Measurements from ENCODE around the gene ALDH1A1.

The ALDH1A1 gene

DNA sequence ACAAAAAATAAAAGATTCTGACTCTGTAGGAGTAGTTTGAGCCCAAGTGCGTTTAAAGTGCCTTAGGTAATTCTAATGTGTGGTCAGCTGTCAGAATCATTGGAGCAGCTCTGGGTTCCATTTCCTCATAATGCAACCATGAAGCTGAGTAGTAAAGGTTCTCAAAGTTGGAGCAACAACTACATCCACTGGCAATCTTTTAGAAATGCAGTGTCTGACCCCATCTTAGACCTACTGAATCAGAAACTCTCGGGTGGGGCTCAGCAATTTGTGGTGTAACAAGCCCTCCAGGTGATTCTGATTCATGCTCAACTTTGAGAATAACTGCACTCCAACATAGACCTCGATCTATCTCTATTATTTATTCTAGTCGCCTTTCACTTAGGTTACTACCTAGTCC is 7.6 kb upstream of the ALDH1A1 start:
- H3K9me2 ChIP-seq (replicated peaks; ENCODE audit: insufficient read depth, low read length): no peaks in the 10 kb centered on the region
- no peak overlapping the region for H3K4me2 ChIP-seq (ENCODE audit: low read depth, low read length)
- no peak overlapping the region for H3K4me3 ChIP-seq (ENCODE audit: low read length)
- H3K4me1 ChIP-seq (ENCODE audit: low read length): no peaks in the 10 kb centered on the region
- TF ChIP-seq, protein P1, sequence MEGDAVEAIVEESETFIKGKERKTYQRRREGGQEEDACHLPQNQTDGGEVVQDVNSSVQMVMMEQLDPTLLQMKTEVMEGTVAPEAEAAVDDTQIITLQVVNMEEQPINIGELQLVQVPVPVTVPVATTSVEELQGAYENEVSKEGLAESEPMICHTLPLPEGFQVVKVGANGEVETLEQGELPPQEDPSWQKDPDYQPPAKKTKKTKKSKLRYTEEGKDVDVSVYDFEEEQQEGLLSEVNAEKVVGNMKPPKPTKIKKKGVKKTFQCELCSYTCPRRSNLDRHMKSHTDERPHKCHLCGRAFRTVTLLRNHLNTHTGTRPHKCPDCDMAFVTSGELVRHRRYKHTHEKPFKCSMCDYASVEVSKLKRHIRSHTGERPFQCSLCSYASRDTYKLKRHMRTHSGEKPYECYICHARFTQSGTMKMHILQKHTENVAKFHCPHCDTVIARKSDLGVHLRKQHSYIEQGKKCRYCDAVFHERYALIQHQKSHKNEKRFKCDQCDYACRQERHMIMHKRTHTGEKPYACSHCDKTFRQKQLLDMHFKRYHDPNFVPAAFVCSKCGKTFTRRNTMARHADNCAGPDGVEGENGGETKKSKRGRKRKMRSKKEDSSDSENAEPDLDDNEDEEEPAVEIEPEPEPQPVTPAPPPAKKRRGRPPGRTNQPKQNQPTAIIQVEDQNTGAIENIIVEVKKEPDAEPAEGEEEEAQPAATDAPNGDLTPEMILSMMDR (IDR thresholded peaks at IDR 0.05; ENCODE audit: low read length): no peak
- no peaks in the 10 kb centered on the region for H3F3A ChIP-seq (ENCODE audit: insufficient read depth, low read length)
- H3K9me3 ChIP-seq (replicated peaks; ENCODE audit: insufficient read depth, low read length): no peaks in the 10 kb centered on the region
- H4K20me1 ChIP-seq (ENCODE audit: insufficient read depth, low read length): no peaks in the 10 kb centered on the region
- no peak for DNase-seq
- no peaks in the 10 kb centered on the region for H3K79me2 ChIP-seq (ENCODE audit: low read length)
- no peaks in the 10 kb centered on the region for H3K27me3 ChIP-seq (replicated peaks; ENCODE audit: insufficient read depth, low read length)
- no peak overlapping the region for H2AFZ ChIP-seq (ENCODE audit: low read length)
- no peaks in the 10 kb centered on the region for H3K36me3 ChIP-seq (replicated peaks; ENCODE audit: insufficient read depth, low read length)
- no peak overlapping the region for H3K9ac ChIP-seq (ENCODE audit: low read length)
- H3K27ac ChIP-seq (ENCODE audit: low read length): no peak overlapping the region

DNA sequence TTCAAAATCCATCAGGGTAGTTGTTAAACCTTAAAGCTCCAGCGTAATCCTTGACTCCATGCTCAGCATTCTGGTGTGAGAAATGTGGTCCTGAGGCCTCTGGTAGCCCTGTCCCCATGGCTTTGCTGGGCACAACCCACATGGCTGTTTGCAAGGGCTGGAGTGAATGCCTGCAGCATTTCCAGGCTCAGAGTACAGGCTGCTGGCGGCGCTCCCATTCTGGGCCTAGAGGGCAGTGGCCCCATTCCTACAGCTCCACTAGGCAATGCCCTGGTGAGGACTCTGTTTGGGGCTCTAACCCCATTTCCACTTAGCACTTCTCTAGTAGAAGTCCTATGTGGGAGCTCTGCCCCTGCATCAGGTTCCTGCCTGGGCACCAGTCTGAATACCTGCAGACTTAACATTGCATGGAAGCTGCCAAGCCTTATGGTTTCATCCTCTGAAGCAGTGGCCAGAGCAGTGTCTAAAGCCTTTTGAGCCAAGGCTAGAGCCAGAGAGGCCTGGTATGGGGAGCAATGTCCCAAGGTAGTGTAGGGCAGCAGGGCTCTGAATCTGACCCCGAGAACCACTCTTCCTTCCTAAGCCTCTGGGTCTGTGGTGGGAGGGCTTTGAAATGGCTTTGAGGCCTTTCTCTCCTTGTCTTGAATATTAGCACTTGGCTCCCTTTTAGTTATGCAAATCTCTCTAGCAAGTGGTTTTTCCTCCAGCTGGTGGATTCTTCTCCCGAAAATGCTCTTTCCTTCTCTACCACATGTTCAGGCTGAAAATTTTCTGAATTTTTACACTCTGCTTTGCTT is 5.8 kb upstream of the ALDH1A1 start:
- H3K9me3 ChIP-seq (replicated peaks; ENCODE audit: insufficient read depth, low read length): no peaks in the 10 kb centered on the region
- H3F3A ChIP-seq (ENCODE audit: insufficient read depth, low read length): no peaks in the 10 kb centered on the region
- H3K4me3 ChIP-seq (ENCODE audit: low read length): no peak overlapping the region
- TF ChIP-seq EZH2 (optimal IDR thresholded peaks at IDR 0.05; ENCODE audit: low read depth, low read length) (no peak), EZH2phosphoT487 (IDR thresholded peaks at IDR 0.05; ENCODE audit: low read length) (no peak)
- TF ChIP-seq, protein P1 (IDR thresholded peaks at IDR 0.05; ENCODE audit: low read length): no peak
- no peaks in the 10 kb centered on the region for H3K4me1 ChIP-seq (ENCODE audit: low read length)
- no peaks in the 10 kb centered on the region for H4K20me1 ChIP-seq (ENCODE audit: insufficient read depth, low read length)
- H3K79me2 ChIP-seq (ENCODE audit: low read length): no peaks in the 10 kb centered on the region
- H2AFZ ChIP-seq (ENCODE audit: low read length): no peak overlapping the region
- no peaks in the 10 kb centered on the region for H3K9me2 ChIP-seq (replicated peaks; ENCODE audit: insufficient read depth, low read length)
- DNase-seq: no peak
- H3K9ac ChIP-seq (ENCODE audit: low read length): no peak overlapping the region
- no peak overlapping the region for H3K27ac ChIP-seq (ENCODE audit: low read length)
- H3K4me2 ChIP-seq (ENCODE audit: low read depth, low read length): no peak overlapping the region
- no peaks in the 10 kb centered on the region for H3K36me3 ChIP-seq (replicated peaks; ENCODE audit: insufficient read depth, low read length)
- no peaks in the 10 kb centered on the region for H3K27me3 ChIP-seq (replicated peaks; ENCODE audit: insufficient read depth, low read length)

DNA sequence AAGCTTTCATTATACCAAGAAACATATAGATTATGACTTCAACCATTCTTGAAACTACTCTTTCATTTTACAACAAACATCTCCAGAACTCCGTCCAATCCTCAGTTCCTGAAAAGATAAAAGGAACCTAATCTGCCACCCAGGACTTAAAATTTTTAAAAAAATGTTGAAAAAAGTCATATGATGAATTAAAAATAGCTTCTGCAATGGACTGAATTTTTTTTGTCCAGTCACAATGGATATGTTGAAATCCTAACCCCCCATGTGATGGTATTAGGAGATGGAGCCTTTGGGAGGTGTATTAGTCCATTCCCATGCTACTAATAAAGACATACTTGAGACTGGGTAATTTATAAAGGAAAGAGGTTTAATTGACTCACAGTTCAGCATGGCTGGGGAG is 2.7 kb upstream of the ALDH1A1 start:
- Histone ChIP-seq H3K9me3 (replicated peaks; ENCODE audit: insufficient read depth, low read length) (no peaks in the 10 kb centered on the region), H3K9me2 (replicated peaks; ENCODE audit: insufficient read depth, low read length) (no peaks in the 10 kb centered on the region), H3K4me1 (ENCODE audit: low read length) (no peaks in the 10 kb centered on the region), H3F3A (ENCODE audit: insufficient read depth, low read length) (no peaks in the 10 kb centered on the region), H3K27ac (ENCODE audit: low read length) (no peak overlapping the region), H3K9ac (ENCODE audit: low read length) (no peak overlapping the region), H3K4me3 (ENCODE audit: low read length) (no peak overlapping the region), H3K4me2 (ENCODE audit: low read depth, low read length) (no peak overlapping the region), H3K36me3 (replicated peaks; ENCODE audit: insufficient read depth, low read length) (no peaks in the 10 kb centered on the region), H3K79me2 (ENCODE audit: low read length) (no peaks in the 10 kb centered on the region), H3K27me3 (replicated peaks; ENCODE audit: insufficient read depth, low read length) (no peaks in the 10 kb centered on the region), H4K20me1 (ENCODE audit: insufficient read depth, low read length) (no peaks in the 10 kb centered on the region), H2AFZ (ENCODE audit: low read length) (no peak overlapping the region)
- DNase-seq: no peak
- TF ChIP-seq EZH2 (optimal IDR thresholded peaks at IDR 0.05; ENCODE audit: low read depth, low read length): no peak
- TF ChIP-seq EZH2phosphoT487 (IDR thresholded peaks at IDR 0.05; ENCODE audit: low read length): no peak
- TF ChIP-seq, protein P1 (IDR thresholded peaks at IDR 0.05; ENCODE audit: low read length): no peak
